Rectal smooth muscle tissue (tissue), 1 donor: ENCODE data around the gene PIGV.

Experiments used
- H3K27ac ChIP-seq: one replicate; pipeline ENCODE4 v1.7.0; 2013; ENCODE audit warnings: low read depth, low read length, inconsistent platforms
- H3K27me3 ChIP-seq: one replicate; pipeline ENCODE4 v1.7.0; 2013; ENCODE audit warnings: low read length; ENCODE audit not compliant: control insufficient read depth, insufficient read depth
- H3K36me3 ChIP-seq: one replicate; pipeline ENCODE4 v1.7.0; 2013; ENCODE audit warnings: low read length; ENCODE audit not compliant: control insufficient read depth, insufficient read depth
- H3K4me1 ChIP-seq: one replicate; pipeline ENCODE4 v1.7.0; 2013; ENCODE audit warnings: low read length; ENCODE audit not compliant: control insufficient read depth, insufficient read depth
- H3K4me3 ChIP-seq: one replicate; pipeline ENCODE4 v1.7.0; 2013; ENCODE audit warnings: low read length
- H3K9ac ChIP-seq: one replicate; pipeline ENCODE4 v1.7.0; 2013; ENCODE audit warnings: low read length

The PIGV gene

DNA sequence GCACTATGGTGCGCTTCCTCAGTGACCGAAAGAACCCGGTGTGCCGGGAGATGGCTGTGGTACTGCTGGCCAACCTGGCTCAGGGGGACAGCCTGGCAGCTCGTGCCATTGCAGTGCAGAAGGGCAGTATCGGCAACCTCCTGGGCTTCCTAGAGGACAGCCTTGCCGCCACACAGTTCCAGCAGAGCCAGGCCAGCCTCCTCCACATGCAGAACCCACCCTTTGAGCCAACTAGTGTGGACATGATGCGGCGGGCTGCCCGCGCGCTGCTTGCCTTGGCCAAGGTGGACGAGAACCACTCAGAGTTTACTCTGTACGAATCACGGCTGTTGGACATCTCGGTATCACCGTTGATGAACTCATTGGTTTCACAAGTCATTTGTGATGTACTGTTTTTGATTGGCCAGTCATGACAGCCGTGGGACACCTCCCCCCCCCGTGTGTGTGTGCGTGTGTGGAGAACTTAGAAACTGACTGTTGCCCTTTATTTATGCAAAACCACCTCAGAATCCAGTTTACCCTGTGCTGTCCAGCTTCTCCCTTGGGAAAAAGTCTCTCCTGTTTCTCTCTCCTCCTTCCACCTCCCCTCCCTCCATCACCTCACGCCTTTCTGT is 7.3 kb upstream of the PIGV start:
- peaks cover 11% of the 10 kb centered on the region for H3K4me1 ChIP-seq
- no peak overlapping the region for H3K27ac ChIP-seq
- H3K4me3 ChIP-seq, result no peak overlapping the region
- H3K36me3 ChIP-seq, result peaks cover 30% of the 10 kb centered on the region
- no peak overlapping the region for H3K9ac ChIP-seq
- H3K27me3 ChIP-seq, result no peaks in the 10 kb centered on the region

DNA sequence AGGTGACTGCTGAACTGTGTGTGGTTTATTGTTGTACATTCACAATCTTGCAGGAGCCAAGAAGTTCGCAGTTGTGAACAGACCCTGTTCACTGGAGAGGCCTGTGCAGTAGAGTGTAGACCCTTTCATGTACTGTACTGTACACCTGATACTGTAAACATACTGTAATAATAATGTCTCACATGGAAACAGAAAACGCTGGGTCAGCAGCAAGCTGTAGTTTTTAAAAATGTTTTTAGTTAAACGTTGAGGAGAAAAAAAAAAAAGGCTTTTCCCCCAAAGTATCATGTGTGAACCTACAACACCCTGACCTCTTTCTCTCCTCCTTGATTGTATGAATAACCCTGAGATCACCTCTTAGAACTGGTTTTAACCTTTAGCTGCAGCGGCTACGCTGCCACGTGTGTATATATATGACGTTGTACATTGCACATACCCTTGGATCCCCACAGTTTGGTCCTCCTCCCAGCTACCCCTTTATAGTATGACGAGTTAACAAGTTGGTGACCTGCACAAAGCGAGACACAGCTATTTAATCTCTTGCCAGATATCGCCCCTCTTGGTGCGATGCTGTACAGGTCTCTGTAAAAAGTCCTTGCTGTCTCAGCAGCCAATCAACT is 6.4 kb upstream of the PIGV start:
- Histone ChIP-seq H3K27ac (no peak overlapping the region), H3K4me3 (no peak overlapping the region), H3K27me3 (no peaks in the 10 kb centered on the region), H3K36me3 (peaks cover 28% of the 10 kb centered on the region), H3K9ac (no peak overlapping the region), H3K4me1 (peaks cover 14% of the 10 kb centered on the region)

DNA sequence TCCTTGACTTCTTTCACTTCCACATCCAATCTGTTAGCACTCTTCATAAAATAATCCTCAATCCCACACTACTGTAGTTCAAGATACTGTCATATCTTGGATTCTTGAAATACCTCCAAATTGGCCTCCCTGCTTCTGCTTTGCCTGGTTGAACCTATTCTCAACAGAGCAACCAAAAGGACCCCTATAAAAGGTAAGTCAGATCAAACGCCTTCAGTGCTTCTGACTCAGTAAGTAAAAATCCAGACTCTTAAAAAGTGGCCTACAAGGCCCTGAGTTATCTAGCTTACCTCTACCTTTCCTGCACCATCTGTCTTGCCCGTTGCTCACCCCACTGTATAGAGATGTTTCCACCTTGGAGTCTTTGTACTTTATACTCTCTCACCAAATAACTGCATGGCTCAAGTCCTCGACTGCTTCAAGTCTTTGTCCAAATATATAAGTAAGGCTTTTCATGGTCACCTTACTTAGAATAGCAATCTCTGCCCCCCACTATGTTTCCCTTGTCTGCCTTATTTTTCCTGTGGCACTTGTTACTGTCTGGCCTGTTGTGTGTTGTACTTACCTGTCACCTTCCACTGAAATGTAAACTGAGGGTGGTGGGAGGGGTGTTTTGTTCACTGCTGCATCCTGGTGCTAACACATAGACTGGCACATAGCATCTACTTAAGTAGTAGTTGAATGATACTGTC is 5.1 kb upstream of the PIGV start:
- Histone ChIP-seq H3K36me3 (peaks cover 25% of the 10 kb centered on the region), H3K4me3 (no peak overlapping the region), H3K4me1 (peaks cover 23% of the 10 kb centered on the region), H3K27me3 (no peaks in the 10 kb centered on the region), H3K9ac (no peak overlapping the region), H3K27ac (no peak overlapping the region)

DNA sequence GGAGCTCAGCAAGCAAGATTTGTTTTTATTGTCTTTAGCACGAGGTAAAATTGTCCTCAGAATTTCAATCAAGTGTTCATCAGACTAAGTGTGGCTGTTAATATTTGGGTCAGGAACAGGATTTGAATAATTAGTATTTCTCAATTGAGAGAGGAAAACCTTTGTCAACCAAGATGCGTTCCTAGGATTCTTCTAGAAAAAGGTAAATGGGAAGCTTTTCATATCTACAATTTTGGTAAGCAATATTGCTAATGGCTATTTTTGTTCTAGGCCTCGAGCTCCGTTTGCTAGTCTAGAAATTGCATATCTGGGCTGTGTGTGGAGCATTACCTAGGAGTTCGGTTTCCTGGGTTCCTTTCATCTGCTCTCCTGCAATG is 4.1 kb upstream of the PIGV start:
- Histone ChIP-seq H3K36me3 (peaks cover 19% of the 10 kb centered on the region), H3K27me3 (no peaks in the 10 kb centered on the region), H3K27ac (no peak overlapping the region), H3K9ac (no peak overlapping the region), H3K4me3 (no peak overlapping the region), H3K4me1 (peaks cover 23% of the 10 kb centered on the region)

DNA sequence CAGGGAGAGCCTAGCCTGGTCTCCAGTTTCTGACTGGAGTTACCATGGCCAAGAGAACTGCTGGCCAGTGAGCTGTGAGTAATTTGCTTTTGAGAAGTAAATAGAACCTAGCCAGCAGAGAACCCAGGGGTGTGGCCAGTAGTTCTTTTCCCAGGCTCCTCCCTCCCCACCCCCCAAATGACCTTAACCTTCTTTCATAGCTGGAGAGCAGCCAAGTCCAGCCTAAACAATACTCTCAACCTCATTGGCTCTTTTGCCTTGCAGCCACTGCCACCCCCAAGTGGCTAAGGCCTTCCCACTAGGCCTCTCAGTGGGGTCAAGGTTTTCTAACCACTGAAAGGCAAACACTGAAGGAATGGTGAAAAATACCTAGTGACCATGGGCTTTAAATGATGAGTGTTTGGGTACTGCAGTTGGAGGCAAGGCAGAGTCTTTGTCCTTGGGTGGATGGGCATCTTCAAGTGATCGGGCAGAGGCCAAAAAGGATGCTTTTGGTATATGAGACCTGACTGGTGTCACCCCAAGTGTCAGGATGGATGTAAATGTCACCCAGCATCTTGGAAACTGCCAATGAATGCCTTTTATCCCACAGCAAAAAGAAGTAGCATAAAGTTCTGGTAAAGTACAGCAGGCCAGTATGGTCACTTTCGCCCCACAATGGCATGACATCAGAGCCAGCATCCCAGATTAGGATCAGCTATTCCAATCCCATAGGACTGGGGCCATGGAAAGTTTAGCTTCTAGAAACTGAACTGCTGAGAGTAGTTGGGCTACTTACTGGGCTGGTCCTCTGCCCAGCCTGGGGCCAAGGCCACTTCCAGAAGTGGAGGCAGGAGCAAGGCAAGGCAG is 3.5 kb upstream of the PIGV start:
- Histone ChIP-seq H3K27ac (no peak overlapping the region), H3K9ac (no peak overlapping the region), H3K27me3 (no peaks in the 10 kb centered on the region), H3K4me3 (no peak overlapping the region), H3K4me1 (peaks cover 23% of the 10 kb centered on the region), H3K36me3 (peaks cover 13% of the 10 kb centered on the region)

DNA sequence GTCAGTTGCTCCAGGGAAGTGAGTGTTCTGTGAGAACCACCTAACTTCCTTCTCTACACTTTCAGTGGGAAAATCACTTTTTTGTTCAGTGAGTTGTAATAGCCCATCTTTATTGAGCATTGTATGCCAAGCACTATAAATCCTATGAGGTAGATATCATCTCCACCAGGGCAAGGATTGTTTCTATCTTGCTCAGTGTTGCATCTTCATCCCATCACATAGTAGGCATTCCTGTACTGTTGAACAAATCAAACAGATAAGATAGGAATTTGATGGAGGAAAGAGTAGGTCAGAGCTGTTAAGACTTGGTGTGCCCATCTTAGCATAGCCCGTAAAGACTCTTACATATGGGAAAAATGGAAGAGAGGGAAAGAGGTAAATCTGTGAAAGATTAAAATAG is 2.9 kb upstream of the PIGV start:
- H3K27ac ChIP-seq, result no peak overlapping the region
- H3K4me1 ChIP-seq, result peaks cover 23% of the 10 kb centered on the region
- peaks cover 6% of the 10 kb centered on the region for H3K36me3 ChIP-seq
- no peak overlapping the region for H3K4me3 ChIP-seq
- H3K27me3 ChIP-seq, result no peaks in the 10 kb centered on the region
- no peak overlapping the region for H3K9ac ChIP-seq

DNA sequence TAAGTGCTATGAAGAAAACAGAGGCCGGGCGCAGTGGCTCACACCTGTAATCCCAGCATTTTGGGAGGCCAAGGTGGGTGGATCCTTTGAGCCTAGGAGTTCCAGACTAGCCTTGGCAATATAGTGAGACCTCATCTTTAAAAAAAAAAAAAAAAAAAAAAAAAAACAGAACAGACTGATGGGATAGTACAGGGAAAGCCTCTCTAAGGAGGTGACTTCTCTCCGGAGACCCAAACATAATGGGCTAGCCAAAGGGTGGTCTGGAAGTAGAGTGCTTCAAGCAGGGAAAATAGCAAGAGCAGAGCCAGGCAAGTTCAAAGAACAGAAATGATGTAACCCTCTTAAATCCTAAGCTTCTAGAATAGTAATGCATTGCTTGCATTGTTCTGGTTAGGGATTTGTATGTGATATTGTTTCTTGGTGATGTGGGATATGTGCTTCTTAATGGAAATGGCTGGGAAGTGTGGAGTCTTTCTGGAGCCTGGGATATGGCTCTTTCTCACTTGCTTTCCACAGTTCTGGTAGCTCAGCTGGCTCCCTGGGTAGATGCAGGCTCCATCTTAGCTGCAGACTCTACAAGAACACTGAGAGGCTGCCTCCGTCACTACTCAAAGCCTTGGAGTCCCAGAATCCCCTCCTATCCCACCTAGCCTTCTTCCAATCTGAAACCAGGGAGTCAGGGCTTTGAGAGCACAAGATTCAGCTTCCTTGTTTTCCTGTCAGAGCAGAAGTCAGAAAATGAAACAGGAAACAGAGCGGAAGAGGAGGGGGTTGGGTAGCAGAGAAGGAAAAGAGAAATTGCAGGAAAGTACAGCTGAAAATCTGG is 1.9 kb upstream of the PIGV start:
- Histone ChIP-seq H3K27ac (peak overlapping the region; percentile 98), H3K27me3 (no peaks in the 10 kb centered on the region), H3K4me3 (no peak overlapping the region), H3K9ac (no peak overlapping the region), H3K4me1 (peaks cover 23% of the 10 kb centered on the region), H3K36me3 (no peaks in the 10 kb centered on the region)

DNA sequence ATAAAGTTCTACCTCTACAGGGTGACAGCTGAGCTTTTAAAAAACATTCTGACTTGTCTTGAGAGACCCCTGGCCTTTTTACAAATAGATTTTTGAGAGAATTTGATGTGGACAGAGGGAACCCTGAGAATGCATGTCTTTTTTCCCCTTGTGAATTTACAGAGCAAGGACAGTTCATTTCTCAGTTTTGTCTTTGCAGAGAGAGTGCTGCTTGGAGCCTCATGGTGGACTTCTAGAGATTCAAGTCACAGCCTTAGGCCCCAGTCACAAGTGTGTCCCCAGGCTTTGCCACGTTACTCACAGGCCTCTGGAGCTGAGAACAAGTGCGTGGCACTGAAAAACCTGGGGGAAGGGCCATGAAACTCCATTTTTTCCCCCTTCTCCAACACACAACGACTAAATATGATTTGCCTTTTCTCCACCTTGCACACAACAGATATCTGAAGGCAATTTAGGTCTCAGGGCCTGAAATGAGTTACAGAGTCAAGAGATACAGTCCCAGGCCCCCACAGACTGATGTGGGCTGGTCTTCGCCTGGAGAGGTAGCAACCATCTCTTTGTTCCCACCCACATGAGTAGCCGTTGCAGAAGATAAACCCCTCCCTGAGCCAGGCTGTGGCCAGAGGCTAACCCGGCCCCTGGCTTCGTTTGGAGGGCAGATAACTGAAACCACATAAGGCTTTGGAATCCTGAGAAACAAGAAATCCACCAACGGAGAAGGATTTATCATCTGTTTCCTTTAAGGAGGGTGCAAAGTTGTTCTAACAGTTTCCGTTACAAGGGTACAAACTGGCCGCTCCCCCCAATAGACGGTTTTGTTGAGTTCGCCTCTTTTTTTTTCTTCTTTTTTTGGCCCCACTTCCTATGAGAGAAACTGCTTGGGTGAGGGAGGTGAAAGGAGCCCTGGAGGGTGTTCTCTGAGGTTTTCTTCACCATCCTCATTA is 1.0 kb upstream of the PIGV start:
- H3K4me3 ChIP-seq, result peak overlapping the region; percentile 85
- peak overlapping the region; percentile 71 for H3K9ac ChIP-seq
- peak overlapping the region; percentile 98 for H3K27ac ChIP-seq
- no peaks in the 10 kb centered on the region for H3K36me3 ChIP-seq
- peaks cover 20% of the 10 kb centered on the region for H3K4me1 ChIP-seq
- no peaks in the 10 kb centered on the region for H3K27me3 ChIP-seq

DNA sequence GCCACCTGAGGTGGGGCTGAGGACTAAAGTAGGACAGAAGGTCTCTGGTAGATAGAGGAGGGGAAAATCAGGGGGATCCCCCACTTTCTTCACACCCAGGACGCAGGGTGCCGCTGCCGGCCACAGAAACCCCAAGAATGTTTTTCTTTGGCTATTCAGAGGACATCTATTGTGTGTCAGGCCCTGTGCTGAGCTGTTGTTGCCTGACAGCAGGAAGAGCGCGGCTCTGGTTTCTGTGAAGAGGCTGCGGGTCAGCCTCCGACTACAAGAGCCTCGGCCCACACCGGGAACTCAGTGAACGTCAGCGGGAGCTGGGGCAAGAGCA is 407 bp upstream of the PIGV start:
- Histone ChIP-seq H3K27ac (peak overlapping the region; percentile 98), H3K36me3 (no peaks in the 10 kb centered on the region), H3K27me3 (no peaks in the 10 kb centered on the region), H3K9ac (peak overlapping the region; percentile 71), H3K4me3 (peak overlapping the region; percentile 85), H3K4me1 (peaks cover 20% of the 10 kb centered on the region)

DNA sequence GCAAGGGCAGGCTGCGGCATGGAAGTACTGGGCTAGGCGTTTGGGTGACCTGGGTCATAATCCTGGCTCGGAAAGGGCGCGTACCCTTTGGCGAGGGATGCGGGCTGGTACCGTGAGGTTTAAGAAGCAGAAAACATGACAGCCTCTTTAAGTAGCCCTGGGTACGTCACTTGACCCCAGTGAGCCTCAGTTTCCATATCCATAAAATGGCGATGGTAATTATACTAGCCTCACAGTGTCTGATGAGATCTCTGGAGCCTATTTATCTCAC is 700 bp downstream of the PIGV start:
- Histone ChIP-seq H3K27me3 (no peaks in the 10 kb centered on the region), H3K4me3 (peak overlapping the region; percentile 85), H3K36me3 (no peaks in the 10 kb centered on the region), H3K27ac (peak overlapping the region; percentile 98), H3K9ac (peak overlapping the region; percentile 77), H3K4me1 (peaks cover 20% of the 10 kb centered on the region)

DNA sequence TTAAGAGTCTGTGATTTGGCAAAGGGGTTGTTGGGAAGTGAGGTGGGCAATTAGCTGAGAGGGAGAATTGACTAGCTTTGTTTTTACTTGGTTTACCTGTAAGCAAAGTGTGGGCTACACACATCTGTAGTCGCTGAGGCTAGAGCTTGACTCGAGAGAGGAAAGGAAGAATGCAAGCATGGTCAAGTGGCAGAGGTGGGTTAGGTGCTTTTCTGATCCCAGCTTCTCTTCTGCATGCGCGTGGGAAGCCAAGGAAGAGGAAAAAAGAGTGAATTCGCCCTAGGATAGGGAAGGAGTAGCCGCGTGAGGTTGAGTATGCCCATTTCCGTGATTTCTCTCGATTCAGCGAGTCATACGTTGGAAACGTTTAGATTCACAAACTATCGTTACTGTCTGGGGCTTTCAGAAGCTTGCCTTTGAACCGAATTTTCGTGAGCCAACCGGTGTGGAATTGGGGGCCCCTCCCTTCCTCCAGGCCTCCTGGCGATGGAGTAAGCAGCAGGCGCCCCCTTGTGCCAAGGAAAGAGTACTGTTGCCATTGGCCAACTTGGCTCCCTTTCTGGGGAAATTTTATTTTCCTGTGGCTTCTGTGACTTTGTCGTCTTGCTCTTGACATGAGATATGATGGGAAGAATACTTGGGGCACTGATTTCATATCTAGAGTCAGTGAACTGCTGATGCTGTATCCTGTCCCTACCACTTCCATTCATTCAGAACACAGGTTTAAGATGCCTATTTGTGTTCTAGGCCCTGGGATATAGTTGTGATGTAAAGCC is 1.3 kb downstream of the PIGV start:
- H3K9ac ChIP-seq, result no peak overlapping the region
- H3K4me3 ChIP-seq, result peak overlapping the region; percentile 85
- H3K27ac ChIP-seq, result peak overlapping the region; percentile 98
- H3K36me3 ChIP-seq, result peaks cover 2% of the 10 kb centered on the region
- no peaks in the 10 kb centered on the region for H3K27me3 ChIP-seq
- peaks cover 17% of the 10 kb centered on the region for H3K4me1 ChIP-seq
